DMS 273 (cell line): Measurements from ENCODE around the gene SNRPD3.
A peak's percentile ranks its signal among the peaks of the same experiment; 100 is the strongest.

Experiments
- DNase-seq: peaks from one replicate; lab custom pipeline; 2025; ENCODE audit not compliant: unreplicated experiment; lab: John Stamatoyannopoulos, UW

SNRPD3 gene

GRCh38 chr22:24555165-24556039, at the start of gene SNRPD3:
Gene SNRPD3, plus strand, starts transcription at chr22:24555999. Its CDS starts 1,676 bp downstream, at chr22:24557675.
- DNase-seq = peak; percentile 98

DNA sequence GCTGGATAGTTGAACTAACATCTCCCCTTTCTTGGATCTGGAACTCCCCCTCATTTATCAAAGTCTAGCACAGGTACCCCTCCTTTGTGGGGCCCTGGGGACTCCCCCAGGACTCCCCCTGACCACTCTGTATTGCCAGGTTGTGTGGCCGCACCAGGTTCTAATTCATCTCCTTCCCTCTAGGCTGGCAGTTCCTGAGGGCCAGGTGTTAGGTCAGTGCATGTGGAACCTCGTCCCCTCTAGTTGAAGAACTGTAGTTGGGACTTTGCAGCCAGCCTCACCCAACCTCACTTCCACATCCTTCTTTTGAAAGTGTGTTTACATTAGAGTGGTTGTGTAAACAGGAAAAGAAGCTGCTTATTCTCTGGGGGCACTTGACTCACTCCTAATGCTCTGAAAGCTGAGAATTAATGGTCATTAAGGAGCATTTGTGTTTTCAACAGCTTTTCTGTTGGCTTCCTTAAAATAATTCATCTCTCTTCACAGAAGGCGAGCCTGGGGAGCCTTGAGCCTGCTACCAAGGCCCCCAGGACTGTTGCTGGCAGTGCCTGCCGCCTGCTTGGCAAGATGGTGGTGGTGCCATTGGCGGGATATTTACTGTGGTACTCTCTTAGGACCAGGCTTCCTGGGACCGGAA, 48.9 kb upstream of the SNRPD3 start:
- no peak for DNase-seq

- DNase-seq = no peak
These were observed 48.1 kb upstream of the SNRPD3 start for GRCh38 chr22:24507716-24508115.

- peak; percentile 58 for DNase-seq
These were observed 44.9 kb upstream of the SNRPD3 start for GRCh38 chr22:24510637-24511625.

GRCh38 chr22:24512043-24512442, 43.8 kb upstream of the SNRPD3 start:
- DNase-seq = no peak

DNA sequence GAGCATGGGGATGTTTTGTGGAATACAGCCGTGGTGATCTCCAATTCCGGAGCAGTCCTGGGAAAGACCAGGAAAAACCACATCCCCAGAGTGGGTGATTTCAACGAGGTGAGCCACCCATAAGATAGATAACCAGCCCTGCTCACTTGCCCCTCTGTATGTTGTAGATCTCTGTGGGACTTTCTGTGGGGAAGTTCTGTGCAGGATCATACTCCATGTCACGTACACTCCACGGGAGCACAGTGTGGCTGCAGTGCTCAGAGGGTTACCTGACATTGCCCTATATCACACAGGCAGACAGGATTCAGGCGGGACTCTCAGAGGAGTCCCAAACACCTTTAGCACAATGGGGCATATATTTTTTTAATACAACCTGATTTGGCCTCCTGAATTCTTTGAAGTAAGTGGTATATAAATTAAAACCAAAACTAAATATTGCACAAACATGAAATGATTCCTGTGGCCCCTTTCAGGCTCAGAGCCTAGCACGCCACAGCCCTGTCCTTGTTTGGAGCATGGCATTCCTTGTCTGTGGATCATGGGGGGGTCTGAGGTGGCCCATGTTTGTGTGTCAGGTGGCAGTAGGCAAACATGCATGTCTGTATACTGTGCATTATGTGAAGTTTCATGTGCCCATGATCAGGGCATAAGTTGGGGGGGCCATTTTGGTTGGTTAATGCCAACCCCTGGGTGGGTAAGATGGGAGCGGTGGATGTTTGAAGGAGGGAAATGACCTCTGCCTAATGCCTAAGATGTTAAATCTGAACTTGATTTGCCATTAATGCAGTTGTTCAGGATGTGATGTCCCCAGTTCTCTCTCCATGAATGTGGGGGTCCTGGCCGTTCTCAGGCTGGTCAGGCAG, 42.2 kb upstream of the SNRPD3 start:
- DNase-seq = no peak

- peak; percentile 15 for DNase-seq
These were observed 41.4 kb upstream of the SNRPD3 start for GRCh38 chr22:24514241-24515026.

- no peak for DNase-seq
These were observed 40.8 kb upstream of the SNRPD3 start for GRCh38 chr22:24515027-24515338.

GRCh38 chr22:24516301-24516737, 39.5 kb upstream of the SNRPD3 start:
- peak; percentile 12 for DNase-seq

GRCh38 chr22:24517446-24517845, 38.4 kb upstream of the SNRPD3 start:
- DNase-seq = no peak

DNA sequence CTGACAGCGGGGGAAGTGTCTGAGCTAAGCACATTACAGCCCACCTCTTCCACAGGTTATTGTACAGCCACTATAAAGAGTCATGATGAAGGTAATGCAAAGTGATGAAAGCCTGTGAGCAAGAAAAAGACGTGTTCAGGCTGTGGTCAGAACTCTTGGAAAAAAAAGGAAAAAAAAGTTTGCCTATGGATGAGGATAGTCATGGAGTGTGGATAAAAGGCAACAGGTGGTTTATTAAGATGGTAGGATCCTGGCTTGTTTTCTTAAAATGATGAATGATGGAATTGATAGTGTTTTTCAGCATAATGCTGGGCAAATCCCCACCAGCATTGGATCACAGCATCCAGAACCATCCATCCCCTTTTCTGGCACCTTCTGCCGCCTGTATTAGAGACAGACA, 37.6 kb upstream of the SNRPD3 start:
- no peak for DNase-seq

GRCh38 chr22:24518771-24519485, 36.9 kb upstream of the SNRPD3 start:
- no peak for DNase-seq

- DNase-seq = no peak
These were observed 36.3 kb upstream of the SNRPD3 start for GRCh38 chr22:24519496-24519895.

- peak; percentile 85 for DNase-seq
These were observed 34.0 kb upstream of the SNRPD3 start for GRCh38 chr22:24521791-24522245.

GRCh38 chr22:24523873-24524272, 31.9 kb upstream of the SNRPD3 start:
- no peak for DNase-seq

DNA sequence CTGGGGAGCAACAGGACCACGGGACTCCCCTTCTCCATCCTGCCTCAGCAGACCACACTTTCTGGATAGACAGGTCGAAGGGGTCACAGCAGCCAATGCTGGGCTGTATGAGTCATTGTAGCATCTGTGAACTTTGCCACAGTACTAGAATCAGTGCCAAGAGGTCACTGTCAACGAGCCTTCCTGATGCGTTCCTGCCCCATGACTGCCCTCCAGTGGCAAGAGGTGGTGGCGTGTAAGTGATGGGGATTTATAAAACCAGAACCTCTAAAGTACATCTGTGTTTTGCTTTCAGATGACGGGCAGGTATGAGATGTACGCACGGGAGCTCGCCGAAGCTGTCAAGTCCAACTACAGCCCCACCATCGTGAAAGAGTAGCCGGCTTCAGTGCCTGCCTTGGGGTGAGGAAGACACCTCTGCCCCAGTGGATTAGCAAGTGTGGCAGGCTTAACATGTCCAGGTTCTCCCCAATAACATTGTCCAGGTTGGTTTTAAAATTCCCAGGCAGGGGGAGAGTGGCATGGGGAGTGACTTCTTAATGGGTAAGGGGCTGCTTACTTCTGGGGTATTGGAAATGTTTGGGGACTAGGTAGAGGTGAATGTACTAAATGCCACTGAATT, 30.3 kb upstream of the SNRPD3 start:
- DNase-seq = peak; percentile 79

DNA sequence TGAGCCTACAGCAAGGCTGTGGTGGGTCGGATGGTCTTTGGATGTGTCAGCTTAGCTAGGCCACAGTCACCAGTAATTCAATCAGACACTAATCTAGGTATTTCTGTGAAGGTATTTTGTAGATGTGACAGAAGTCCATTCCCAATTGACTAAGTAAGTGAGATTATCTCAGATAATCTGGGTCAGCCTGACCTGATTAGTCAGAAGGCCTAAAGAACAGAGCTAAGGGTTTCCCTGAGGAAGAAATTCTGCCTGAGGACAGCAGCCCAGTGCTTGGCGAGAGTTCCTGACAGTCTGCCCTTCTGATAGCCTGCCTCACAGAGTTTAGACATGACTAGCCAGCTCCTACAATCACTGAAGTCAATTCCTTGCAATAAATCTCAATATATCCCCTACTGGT, 29.6 kb upstream of the SNRPD3 start:
- no peak for DNase-seq

DNA sequence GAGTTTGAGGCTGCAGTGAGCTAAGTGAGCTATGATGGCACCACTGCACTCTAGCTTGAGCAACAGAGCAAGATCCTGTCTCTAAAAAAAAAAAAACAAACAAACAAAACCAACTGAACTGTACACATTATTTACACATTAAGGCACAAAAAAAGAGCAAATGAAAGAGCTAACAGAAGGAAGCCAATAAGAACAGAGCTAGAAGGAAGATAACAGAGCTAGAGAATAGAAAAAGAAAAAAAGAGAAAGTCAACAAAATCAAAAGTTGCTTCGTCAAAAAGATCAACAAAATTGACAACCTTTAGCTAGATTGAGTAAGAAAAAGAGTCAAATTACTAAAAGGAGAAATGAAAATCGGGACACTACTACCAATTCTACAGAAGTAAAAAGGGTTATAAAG, 25.9 kb upstream of the SNRPD3 start:
- DNase-seq = no peak
